Duodenal mucosa (tissue), 2 donors: ENCODE results near the gene NRIP1.

Experiments used
- H3K27ac ChIP-seq: one replicate; pipeline ENCODE4 v1.7.0; 2013; ENCODE audit warnings: low read depth, low read length
- H3K27me3 ChIP-seq, 2 donors: one replicate each; pipeline ENCODE4 v1.7.0; 2013; ENCODE audit warnings: low read length in 2 of 2, control low read depth in 1 of 2; ENCODE audit not compliant: insufficient read depth in 2 of 2, control insufficient read depth in 1 of 2
- H3K36me3 ChIP-seq, 2 donors: one replicate each; pipeline ENCODE4 v1.7.0; 2013; ENCODE audit warnings: low read length in 2 of 2, control low read depth in 1 of 2; ENCODE audit not compliant: insufficient read depth in 2 of 2, control insufficient read depth in 1 of 2
- H3K4me1 ChIP-seq, 2 donors: one replicate each; pipeline ENCODE4 v1.7.0; 2013; ENCODE audit warnings: low read length in 2 of 2, control low read depth in 1 of 2; ENCODE audit not compliant: insufficient read depth in 2 of 2, control insufficient read depth in 1 of 2
- H3K4me3 ChIP-seq, 2 donors: one replicate each; pipeline ENCODE4 v1.7.0; 2013; ENCODE audit warnings: low read length in 2 of 2, low read depth in 1 of 2
- H3K9ac ChIP-seq, 2 donors: one replicate each; pipeline ENCODE4 v1.7.0; 2013; ENCODE audit warnings: low read length in 2 of 2, low read depth in 1 of 2
- H3K9me3 ChIP-seq, 2 donors: one replicate each; pipeline ENCODE4 v1.7.0; 2013; ENCODE audit warnings: low read length in 2 of 2, control low read depth in 1 of 2; ENCODE audit not compliant: control insufficient read depth in 1 of 2

The NRIP1 gene

GRCh38 chr21:14911351-14911750 is 153.4 kb downstream of the NRIP1 start:
- H3K4me3 ChIP-seq, result no peak overlapping the region
- no peaks in the 10 kb centered on the region for H3K27me3 ChIP-seq
- H3K36me3 ChIP-seq, result no peaks in the 10 kb centered on the region
- H3K4me1 ChIP-seq, result peaks cover 0 to 5% of the 10 kb centered on the region in 2 donors
- H3K27ac ChIP-seq, result no peak overlapping the region
- no peak overlapping the region for H3K9ac ChIP-seq
- no peaks in the 10 kb centered on the region for H3K9me3 ChIP-seq
